Upper lobe of right lung (tissue), 1 donor: ENCODE results near the gene ANKRD39. TPM values are rescaled to one million over a fixed set of nuclear protein-coding genes. Genes with fewer than 3 reads are reported as not detected.
"Not testable (repeated sequence)": the region's sequence is repeated elsewhere in the genome, so short reads cannot be mapped to it uniquely, and the experiment has no call there.

ENCODE experiments used
- ATAC-seq: fragments of 200-7000 bp; cut with Tn5 transposase; one replicate; pipeline ENCODE4 v1.9.1; 2020; ENCODE audit warnings: mild to moderate bottlenecking, moderate library complexity
- DNase-seq: peaks from one replicate; pipeline ENCODE4 v3.0.0-alpha.2; 2020
- H3K27ac ChIP-seq: fragments of 200-600 bp; one replicate; pipeline ENCODE4 v1.8.0; 2022
- H3K27me3 ChIP-seq: fragments of 200-600 bp; one replicate; pipeline ENCODE4 v1.8.0; 2022; ENCODE audit warnings: mild to moderate bottlenecking
- H3K36me3 ChIP-seq: fragments of 200-600 bp; one replicate; pipeline ENCODE4 v1.8.0; 2022
- H3K4me1 ChIP-seq: fragments of 200-600 bp; one replicate; pipeline ENCODE4 v1.8.0; 2022
- H3K4me3 ChIP-seq: fragments of 200-600 bp; one replicate; pipeline ENCODE4 v1.8.0; 2022; ENCODE audit warnings: mild to moderate bottlenecking
- H3K9me3 ChIP-seq: fragments of 200-600 bp; one replicate; pipeline ENCODE4 v1.8.0; 2022
- CTCF ChIP-seq: fragments of 200-600 bp; IDR thresholded peaks from one replicate; pipeline ENCODE4 v1.8.0; 2022; ENCODE audit warnings: antibody characterized with exemption
- intact Hi-C: fragments of 100-400 bp; cut with DNase I; formaldehyde crosslinking; loops from one replicate; pipeline ENCODE4 v1.11.0; 2022
- total RNA-seq: library from RNA; stranded (reverse); fragmentation: NEBNext Ultra II Directional; extraction: Animal tissue kit (Norgen Biotek cat#: 25700); gene quantifications from one replicate; pipeline ENCODE4 v1.2.1, GENCODE V29; 2021
- donor health status: DM: no; HTN: yes; CAD: no; lungs with severe emphysema.

Gene ANKRD39
- total RNA-seq, 1 donor from 2014 or later = 8.6 TPM

GRCh38 chr2:96865654-96866053 lies 7.8 kb upstream of the ANKRD39 start:
- TF ChIP-seq CTCF = no peak
- H3K27ac ChIP-seq = no peak overlapping the region

GRCh38 chr2:96864343-96865091 lies 6.7 kb upstream of the ANKRD39 start:
- intact Hi-C loops = loop anchor here (5.0 kb wide), 1 partner anchor 88 kb away; no protein-coding TSS in a partner anchor
- Histone ChIP-seq H3K4me1 (peaks cover 35% of the 10 kb centered on the region), H3K4me3 (no peak overlapping the region), H3K27me3 (no peaks in the 10 kb centered on the region), H3K27ac (no peak overlapping the region), H3K9me3 (no peaks in the 10 kb centered on the region), H3K36me3 (peaks cover 71% of the 10 kb centered on the region)
- ATAC-seq (peak; percentile 4), DNase-seq (peak; percentile 84)
- TF ChIP-seq CTCF = no peak

More at GRCh38 chr2:96865654-96866053, 7.8 kb upstream of the ANKRD39 start:
- H3K4me1 ChIP-seq = peaks cover 36% of the 10 kb centered on the region
- H3K9me3 ChIP-seq = no peaks in the 10 kb centered on the region
- ATAC-seq (no peak), DNase-seq (no peak)
- H3K27me3 ChIP-seq = no peaks in the 10 kb centered on the region
- peaks cover 63% of the 10 kb centered on the region for H3K36me3 ChIP-seq
- intact Hi-C loops = loop anchor here (5.0 kb wide), 1 partner anchor 87 kb away; no protein-coding TSS in a partner anchor
- H3K4me3 ChIP-seq = no peak overlapping the region

GRCh38 chr2:96863575-96864342 lies 5.9 kb upstream of the ANKRD39 start:
- ATAC-seq = no peak
- intact Hi-C loops = no loop called here
- H3K36me3 ChIP-seq = peaks cover 71% of the 10 kb centered on the region

GRCh38 chr2:96863056-96863455 lies 5.2 kb upstream of the ANKRD39 start:
- Histone ChIP-seq H3K4me1 (peaks cover 38% of the 10 kb centered on the region), H3K36me3 (peaks cover 71% of the 10 kb centered on the region)
- H3K4me3 ChIP-seq, H3K9me3 ChIP-seq, ATAC-seq, intact Hi-C loops, DNase-seq, H3K27me3 ChIP-seq, H3K27ac ChIP-seq: not testable (repeated sequence)

More at GRCh38 chr2:96863575-96864342, 5.9 kb upstream of the ANKRD39 start:
- peaks cover 37% of the 10 kb centered on the region for H3K4me1 ChIP-seq
- H3K9me3 ChIP-seq = no peaks in the 10 kb centered on the region
- TF ChIP-seq CTCF = no peak
- no peaks in the 10 kb centered on the region for H3K27me3 ChIP-seq
- H3K4me3 ChIP-seq = no peak overlapping the region
- H3K27ac ChIP-seq = no peak overlapping the region
- DNase-seq = no peak

GRCh38 chr2:96861074-96861473 lies 3.3 kb upstream of the ANKRD39 start:
- Histone ChIP-seq H3K4me1 (peaks cover 25% of the 10 kb centered on the region), H3K9me3 (no peaks in the 10 kb centered on the region), H3K27ac (no peak overlapping the region), H3K36me3 (peaks cover 62% of the 10 kb centered on the region), H3K27me3 (no peaks in the 10 kb centered on the region), H3K4me3 (no peak overlapping the region)
- ATAC-seq (no peak), DNase-seq (peak; percentile 64)
- no peak for TF ChIP-seq CTCF
- intact Hi-C loops = no loop called here
